Neural cell (in vitro differentiated cells): ENCODE data around the gene C11orf87.

ENCODE experiments used
- TAF1 ChIP-seq: IDR thresholded peaks from 2 replicates; pipeline ENCODE4 v1.6.1; 2012; ENCODE audit warnings: low read depth
- TF ChIP-seq, protein P1 (sequence below): IDR thresholded peaks from 2 replicates; pipeline ENCODE4 v1.6.1; 2012; ENCODE audit warnings: borderline replicate concordance
- TF ChIP-seq, protein P2 (sequence below): fragments of 450-650 bp; IDR thresholded peaks from 2 replicates; pipeline ENCODE4 v1.5.1; 2014; ENCODE audit warnings: antibody characterized with exemption, mild to moderate bottlenecking, moderate library complexity; ENCODE audit not compliant: poor library complexity, severe bottlenecking

DNA sequence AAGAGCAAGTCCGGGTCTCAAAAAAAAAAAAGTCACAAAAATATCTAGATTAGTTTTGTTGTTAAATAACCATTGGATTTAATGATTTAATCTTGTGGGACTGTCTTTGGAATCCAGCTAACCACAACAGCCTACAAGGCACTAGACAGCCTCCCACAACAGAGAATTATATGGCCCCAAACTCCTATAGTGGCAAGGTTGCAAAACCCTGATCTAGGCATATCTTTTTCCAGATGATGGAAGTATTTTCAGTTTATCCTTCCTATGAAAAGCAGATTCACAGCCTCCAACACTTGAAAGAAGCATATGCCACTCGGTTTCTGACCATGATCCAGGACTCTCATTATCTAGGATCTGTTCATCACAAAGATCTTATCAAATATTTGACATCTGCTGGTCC, 5.4 kb upstream of the C11orf87 start:
- TF ChIP-seq, protein P1, sequence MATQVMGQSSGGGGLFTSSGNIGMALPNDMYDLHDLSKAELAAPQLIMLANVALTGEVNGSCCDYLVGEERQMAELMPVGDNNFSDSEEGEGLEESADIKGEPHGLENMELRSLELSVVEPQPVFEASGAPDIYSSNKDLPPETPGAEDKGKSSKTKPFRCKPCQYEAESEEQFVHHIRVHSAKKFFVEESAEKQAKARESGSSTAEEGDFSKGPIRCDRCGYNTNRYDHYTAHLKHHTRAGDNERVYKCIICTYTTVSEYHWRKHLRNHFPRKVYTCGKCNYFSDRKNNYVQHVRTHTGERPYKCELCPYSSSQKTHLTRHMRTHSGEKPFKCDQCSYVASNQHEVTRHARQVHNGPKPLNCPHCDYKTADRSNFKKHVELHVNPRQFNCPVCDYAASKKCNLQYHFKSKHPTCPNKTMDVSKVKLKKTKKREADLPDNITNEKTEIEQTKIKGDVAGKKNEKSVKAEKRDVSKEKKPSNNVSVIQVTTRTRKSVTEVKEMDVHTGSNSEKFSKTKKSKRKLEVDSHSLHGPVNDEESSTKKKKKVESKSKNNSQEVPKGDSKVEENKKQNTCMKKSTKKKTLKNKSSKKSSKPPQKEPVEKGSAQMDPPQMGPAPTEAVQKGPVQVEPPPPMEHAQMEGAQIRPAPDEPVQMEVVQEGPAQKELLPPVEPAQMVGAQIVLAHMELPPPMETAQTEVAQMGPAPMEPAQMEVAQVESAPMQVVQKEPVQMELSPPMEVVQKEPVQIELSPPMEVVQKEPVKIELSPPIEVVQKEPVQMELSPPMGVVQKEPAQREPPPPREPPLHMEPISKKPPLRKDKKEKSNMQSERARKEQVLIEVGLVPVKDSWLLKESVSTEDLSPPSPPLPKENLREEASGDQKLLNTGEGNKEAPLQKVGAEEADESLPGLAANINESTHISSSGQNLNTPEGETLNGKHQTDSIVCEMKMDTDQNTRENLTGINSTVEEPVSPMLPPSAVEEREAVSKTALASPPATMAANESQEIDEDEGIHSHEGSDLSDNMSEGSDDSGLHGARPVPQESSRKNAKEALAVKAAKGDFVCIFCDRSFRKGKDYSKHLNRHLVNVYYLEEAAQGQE: no peak
- no peak for TF ChIP-seq TAF1
- TF ChIP-seq, protein P2, sequence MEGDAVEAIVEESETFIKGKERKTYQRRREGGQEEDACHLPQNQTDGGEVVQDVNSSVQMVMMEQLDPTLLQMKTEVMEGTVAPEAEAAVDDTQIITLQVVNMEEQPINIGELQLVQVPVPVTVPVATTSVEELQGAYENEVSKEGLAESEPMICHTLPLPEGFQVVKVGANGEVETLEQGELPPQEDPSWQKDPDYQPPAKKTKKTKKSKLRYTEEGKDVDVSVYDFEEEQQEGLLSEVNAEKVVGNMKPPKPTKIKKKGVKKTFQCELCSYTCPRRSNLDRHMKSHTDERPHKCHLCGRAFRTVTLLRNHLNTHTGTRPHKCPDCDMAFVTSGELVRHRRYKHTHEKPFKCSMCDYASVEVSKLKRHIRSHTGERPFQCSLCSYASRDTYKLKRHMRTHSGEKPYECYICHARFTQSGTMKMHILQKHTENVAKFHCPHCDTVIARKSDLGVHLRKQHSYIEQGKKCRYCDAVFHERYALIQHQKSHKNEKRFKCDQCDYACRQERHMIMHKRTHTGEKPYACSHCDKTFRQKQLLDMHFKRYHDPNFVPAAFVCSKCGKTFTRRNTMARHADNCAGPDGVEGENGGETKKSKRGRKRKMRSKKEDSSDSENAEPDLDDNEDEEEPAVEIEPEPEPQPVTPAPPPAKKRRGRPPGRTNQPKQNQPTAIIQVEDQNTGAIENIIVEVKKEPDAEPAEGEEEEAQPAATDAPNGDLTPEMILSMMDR: no peak
